ENCODE data around the gene ZDHHC15.

DNA sequence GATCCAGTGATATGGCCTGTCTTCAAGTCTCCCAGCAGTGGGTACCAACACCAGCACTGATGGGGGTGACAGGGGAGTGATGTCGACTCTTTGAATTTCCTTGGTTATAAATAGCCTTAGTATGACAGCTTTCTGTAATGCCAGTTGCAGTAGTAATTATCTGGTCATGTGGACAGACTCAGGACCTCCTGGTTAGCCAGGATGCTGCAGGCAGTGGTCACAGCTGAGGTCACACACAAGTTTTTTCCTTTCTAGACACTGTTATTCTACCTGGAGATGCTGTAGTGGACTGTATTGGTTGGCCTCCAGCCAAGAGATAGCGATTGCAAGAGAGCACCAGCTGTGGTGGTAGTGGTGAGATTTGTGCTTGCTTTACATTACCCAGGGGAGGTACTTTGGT, 185.3 kb downstream of the ZDHHC15 start:
- TF ChIP-seq POLR2AphosphoS5 (IDR thresholded peaks at IDR 0.05; ENCODE audit: insufficient read depth, low read depth, low read length) (no peak), POLR2A (IDR thresholded peaks at IDR 0.05; ENCODE audit: low read depth, low read length) (no peak), JUN (IDR thresholded peaks at IDR 0.05; ENCODE audit: borderline replicate concordance, insufficient read depth, insufficient read length, low read depth) (no peak), EZH2 (IDR thresholded peaks at IDR 0.05; ENCODE audit: borderline replicate concordance, low read depth, low read length, severe bottlenecking) (no peak), MYC (IDR thresholded peaks at IDR 0.05; ENCODE audit: low read depth, low read length) (no peak), FOS (IDR thresholded peaks at IDR 0.05; ENCODE audit: borderline replicate concordance, insufficient read depth, low read length) (no peak)
- TF ChIP-seq, protein P1, sequence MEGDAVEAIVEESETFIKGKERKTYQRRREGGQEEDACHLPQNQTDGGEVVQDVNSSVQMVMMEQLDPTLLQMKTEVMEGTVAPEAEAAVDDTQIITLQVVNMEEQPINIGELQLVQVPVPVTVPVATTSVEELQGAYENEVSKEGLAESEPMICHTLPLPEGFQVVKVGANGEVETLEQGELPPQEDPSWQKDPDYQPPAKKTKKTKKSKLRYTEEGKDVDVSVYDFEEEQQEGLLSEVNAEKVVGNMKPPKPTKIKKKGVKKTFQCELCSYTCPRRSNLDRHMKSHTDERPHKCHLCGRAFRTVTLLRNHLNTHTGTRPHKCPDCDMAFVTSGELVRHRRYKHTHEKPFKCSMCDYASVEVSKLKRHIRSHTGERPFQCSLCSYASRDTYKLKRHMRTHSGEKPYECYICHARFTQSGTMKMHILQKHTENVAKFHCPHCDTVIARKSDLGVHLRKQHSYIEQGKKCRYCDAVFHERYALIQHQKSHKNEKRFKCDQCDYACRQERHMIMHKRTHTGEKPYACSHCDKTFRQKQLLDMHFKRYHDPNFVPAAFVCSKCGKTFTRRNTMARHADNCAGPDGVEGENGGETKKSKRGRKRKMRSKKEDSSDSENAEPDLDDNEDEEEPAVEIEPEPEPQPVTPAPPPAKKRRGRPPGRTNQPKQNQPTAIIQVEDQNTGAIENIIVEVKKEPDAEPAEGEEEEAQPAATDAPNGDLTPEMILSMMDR (IDR thresholded peaks at IDR 0.05; ENCODE audit: extremely low read depth in 1 of 2, insufficient read depth in 1 of 2, low read depth in 1 of 2, low read length in 2 of 2) = no peak
- TF ChIP-seq, protein P2, sequence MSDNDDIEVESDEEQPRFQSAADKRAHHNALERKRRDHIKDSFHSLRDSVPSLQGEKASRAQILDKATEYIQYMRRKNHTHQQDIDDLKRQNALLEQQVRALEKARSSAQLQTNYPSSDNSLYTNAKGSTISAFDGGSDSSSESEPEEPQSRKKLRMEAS (IDR thresholded peaks at IDR 0.05; ENCODE audit: insufficient read depth, insufficient read length) = no peak

All from endothelial cell of umbilical vein (primary cell).